Tibial nerve (tissue), 4 donors: ENCODE measurements around the gene CACNA1G.

Source experiments
- CTCF ChIP-seq, 5 experiments: fragments of 200-600 bp in 3 of 5; fragments of 450-650 bp in 2 of 5; sonication (generic) in 3 of 5; IDR thresholded peaks; one replicate each; pipeline ENCODE4 v1.5.1; 2016 to 2019; ENCODE audit warnings: antibody characterized with exemption in 5 of 5, mild to moderate bottlenecking in 3 of 5, moderate library complexity in 2 of 5
- EP300 ChIP-seq, 2 donors: sonication (generic); formaldehyde crosslinking; IDR thresholded peaks; one replicate each; pipeline ENCODE4 v1.6.1; 2017; ENCODE audit warnings: antibody characterized with exemption in 2 of 2, mild to moderate bottlenecking in 1 of 2
- POLR2A ChIP-seq, 2 donors: fragments of 450-650 bp; IDR thresholded peaks; one replicate each; pipeline ENCODE4 v1.6.1; 2017; ENCODE audit warnings: antibody characterized with exemption in 2 of 2, mild to moderate bottlenecking in 2 of 2, moderate library complexity in 2 of 2

- TF ChIP-seq POLR2A (IDR thresholded peaks at IDR 0.05) (no peak), EP300 (IDR thresholded peaks at IDR 0.05) (no peak), CTCF (IDR thresholded peaks at IDR 0.05) (no peak)
These were observed 66.7 kb downstream of the CACNA1G start for GRCh38 chr17:50627036-50627781.
